Stomach (tissue), 9 donors: Measurements from ENCODE around the gene HIGD1B. TPM values are rescaled to one million over a fixed set of nuclear protein-coding genes. Genes with fewer than 3 reads are reported as not detected.

ENCODE experiments used
- DNase-seq, 2 donors: peaks; one replicate each; pipeline versions ENCODE4 v3.0.0 to v3.0.0-alpha.2; 2013 to 2019
- H3K27ac ChIP-seq, 5 donors: fragments of 200-600 bp in 4 of 5; sonication (generic) in 4 of 5; one replicate each; pipeline ENCODE4 v1.5.1; 2013 to 2019; ENCODE audit warnings: mild to moderate bottlenecking in 1 of 5, moderate library complexity in 1 of 5
- H3K27me3 ChIP-seq, 3 donors: fragments of 200-600 bp; sonication (generic); one replicate each; pipeline ENCODE4 v1.5.1; 2017 to 2019; ENCODE audit warnings: mixed run types in 1 of 3
- H3K36me3 ChIP-seq, 4 donors: fragments of 200-600 bp; sonication (generic); 1 replicate in 3 of 4; 2 replicates in 1 of 4; pipeline ENCODE4 v1.5.1; 2016 to 2019
- H3K4me1 ChIP-seq, 4 donors: fragments of 200-600 bp; sonication (generic); one replicate each; pipeline ENCODE4 v1.5.1; 2016 to 2019
- H3K4me3 ChIP-seq, 4 donors: fragments of 200-600 bp; sonication (generic) in 3 of 4; one replicate each; pipeline ENCODE4 v1.5.1; 2016 to 2019; ENCODE audit warnings: mild to moderate bottlenecking in 1 of 4
- H3K9me3 ChIP-seq, 4 donors: fragments of 200-600 bp; sonication (generic); one replicate each; pipeline ENCODE4 v1.5.1; 2016 to 2019
- CTCF ChIP-seq, 7 experiments: fragments of 450-650 bp in 4 of 7; fragments of 200-600 bp in 3 of 7; sonication (generic) in 3 of 7; IDR thresholded peaks; one replicate each; pipeline ENCODE4 v1.5.1; 2016 to 2019; ENCODE audit warnings: antibody characterized with exemption in 7 of 7, control low read depth in 2 of 7, mild to moderate bottlenecking in 1 of 7
- EP300 ChIP-seq: sonication (generic); formaldehyde crosslinking; IDR thresholded peaks from one replicate; pipeline ENCODE4 v1.6.1; 2017; ENCODE audit warnings: antibody characterized with exemption
- POLR2A ChIP-seq, 4 donors: fragments of 450-650 bp; IDR thresholded peaks; one replicate each; pipeline ENCODE4 v1.6.1; 2016; ENCODE audit warnings: antibody characterized with exemption in 4 of 4, control low read depth in 2 of 4, mild to moderate bottlenecking in 1 of 4, moderate library complexity in 1 of 4
- POLR2AphosphoS5 ChIP-seq, 3 donors: sonication (generic); formaldehyde crosslinking; IDR thresholded peaks; one replicate each; pipeline ENCODE4 v1.6.1; 2016; ENCODE audit warnings: antibody characterized with exemption in 3 of 3
- WGBS, 5 donors: extraction: QIAGEN DNeasy Blood & Tissue Kit in 3 of 5; methylation state at CpG; one replicate each; pipeline versions ENCODE4 v1.1.5 to v1.1.7; 2013 to 2018; 5-methylcytosine and 5-hydroxymethylcytosine counted together
- intact Hi-C: fragments of 100-400 bp; cut with DNase I; formaldehyde crosslinking; loops from one replicate; pipeline ENCODE4 v1.15.1; 2023; ENCODE audit warnings: low total_unique reads
- polyA plus RNA-seq, 3 donors: library from polyadenylated mRNA; stranded (reverse); fragments of 200-250 nt; gene quantifications; one replicate each; pipeline ENCODE4 v1.2.3, GENCODE V29; 2013
- total RNA-seq, 5 donors: library from RNA; depleted of rRNA; stranded (reverse); fragments of >200 nt; gene quantifications; one replicate each; pipeline versions ENCODE4 v1.1.0 to v1.2.3, GENCODE V29; 2014 to 2016
- donor health status: healthy with polysubstance abuse.
- donor health status: Bipolar disorder and iron deficiency.
- donor health status: healthy.

Gene HIGD1B
- total and polyA plus RNA-seq, 8 donors = 0.92 to 5.4 (median 2.3) TPM; not detected in 4

GRCh38 chr17:44878627-44879221 is 31.0 kb downstream of the HIGD1B start:
- no peaks in the 10 kb centered on the region for H3K4me1 ChIP-seq
- H3K36me3 ChIP-seq = peaks cover 58 to 99% (median 95%) of the 10 kb centered on the region in 4 donors
- no peak overlapping the region for H3K4me3 ChIP-seq
- peak in 3 of 7 experiments; percentile 32 to 41 (median 35) for TF ChIP-seq CTCF (IDR thresholded peaks at IDR 0.05)
- TF ChIP-seq POLR2A (IDR thresholded peaks at IDR 0.05) = no peak
- TF ChIP-seq POLR2AphosphoS5 (IDR thresholded peaks at IDR 0.05) = no peak
- TF ChIP-seq EP300 = no peak
- peak in 1 of 2 donors; percentile 64 for DNase-seq
- intact Hi-C loops = no loop called here
- H3K27ac ChIP-seq = no peak overlapping the region
- no peaks in the 10 kb centered on the region for H3K9me3 ChIP-seq
- no peaks in the 10 kb centered on the region for H3K27me3 ChIP-seq
- 44 to 56% (median 48%) methylated on average over 6 of the region's 6 CpGs for WGBS, 5 donors

- intact Hi-C loops = no loop called here
- DNase-seq = no peak
- Histone ChIP-seq H3K27me3 (no peaks in the 10 kb centered on the region), H3K9me3 (no peaks in the 10 kb centered on the region), H3K4me1 (no peaks in the 10 kb centered on the region), H3K4me3 (no peak overlapping the region), H3K27ac (no peak overlapping the region), H3K36me3 (peaks cover 64 to 100% (median 96%) of the 10 kb centered on the region in 4 donors)
- WGBS, 5 donors = 87 to 97% (median 92%) methylated on average over 6 of the region's 6 CpGs
- TF ChIP-seq EP300 = no peak
- no peak for TF ChIP-seq CTCF (IDR thresholded peaks at IDR 0.05)
- TF ChIP-seq POLR2A (IDR thresholded peaks at IDR 0.05) = no peak
- TF ChIP-seq POLR2AphosphoS5 (IDR thresholded peaks at IDR 0.05) = no peak
These were observed 31.7 kb downstream of the HIGD1B start for GRCh38 chr17:44879376-44879775.

GRCh38 chr17:44880062-44880461 is 32.4 kb downstream of the HIGD1B start:
- WGBS, 5 donors = 90 to 99% (median 97%) methylated on average over 2 of the region's 2 CpGs
- no peaks in the 10 kb centered on the region for H3K4me1 ChIP-seq
- H3K36me3 ChIP-seq = peaks cover 68 to 100% (median 96%) of the 10 kb centered on the region in 4 donors
- intact Hi-C loops = no loop called here
- H3K9me3 ChIP-seq = no peaks in the 10 kb centered on the region
- no peak for DNase-seq
- TF ChIP-seq CTCF (IDR thresholded peaks at IDR 0.05) = no peak
- TF ChIP-seq POLR2A (IDR thresholded peaks at IDR 0.05) = no peak
- no peak for TF ChIP-seq POLR2AphosphoS5 (IDR thresholded peaks at IDR 0.05)
- TF ChIP-seq EP300 = no peak
- H3K4me3 ChIP-seq = no peak overlapping the region
- no peak overlapping the region for H3K27ac ChIP-seq
- no peaks in the 10 kb centered on the region for H3K27me3 ChIP-seq

- Histone ChIP-seq H3K4me3 (no peak overlapping the region), H3K4me1 (no peaks in the 10 kb centered on the region), H3K27ac (no peak overlapping the region), H3K9me3 (no peaks in the 10 kb centered on the region), H3K27me3 (no peaks in the 10 kb centered on the region), H3K36me3 (peaks cover 66 to 100% (median 96%) of the 10 kb centered on the region in 4 donors)
- DNase-seq = no peak
- no peak for TF ChIP-seq POLR2AphosphoS5 (IDR thresholded peaks at IDR 0.05)
- no peak for TF ChIP-seq CTCF (IDR thresholded peaks at IDR 0.05)
- TF ChIP-seq POLR2A (IDR thresholded peaks at IDR 0.05) = no peak
- TF ChIP-seq EP300 = no peak
- intact Hi-C loops = no loop called here
- WGBS, 5 donors = 90 to 98% (median 93%) methylated on average over 4 of the region's 4 CpGs
These were observed 33.5 kb downstream of the HIGD1B start for GRCh38 chr17:44881145-44881544.
